ENCODE measurements around the gene CPEB4. TPM values are rescaled to one million over a fixed set of nuclear protein-coding genes. Genes with fewer than 3 reads are reported as not detected.

CPEB4 gene
- total and polyA plus RNA-seq, 5 donors from 2014 or later = 3.4 to 42.7 (median 4.7) TPM

DNA sequence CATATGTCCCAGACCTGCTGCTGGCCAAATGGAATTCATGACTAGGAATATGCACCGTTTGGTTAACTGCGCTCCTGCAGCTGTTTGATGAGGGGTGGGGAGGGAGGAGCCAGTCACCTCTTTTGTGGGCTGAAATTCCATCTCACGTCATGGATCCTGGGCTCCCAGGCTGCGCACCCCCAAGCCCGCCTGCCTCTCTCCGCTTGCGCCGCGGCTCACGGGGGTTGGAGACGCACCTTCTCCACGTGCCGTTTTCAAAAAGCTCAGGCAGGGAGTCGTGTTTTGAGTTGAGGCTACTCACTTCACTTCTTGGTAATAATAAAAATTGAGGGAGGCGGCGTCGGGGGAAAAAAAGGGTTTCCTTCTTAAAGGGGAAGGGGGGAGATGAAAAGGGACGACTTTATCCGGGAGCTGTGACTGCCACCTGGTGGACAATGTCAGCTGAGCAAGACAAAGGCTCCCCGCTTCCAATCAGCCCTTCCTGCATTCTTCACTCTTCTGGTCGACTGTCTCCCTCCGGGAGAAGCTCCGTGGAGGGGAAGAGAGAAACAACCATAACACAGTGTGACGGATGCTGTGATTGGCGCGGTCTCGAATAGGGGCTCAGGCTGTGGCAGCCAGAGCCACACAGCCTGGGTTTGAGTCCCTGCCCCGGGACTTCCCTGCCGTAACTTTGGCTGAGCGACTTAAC is 84.9 kb downstream of the CPEB4 start:
- peak; percentile 73 to 74 for ATAC-seq (ENCODE audit: low read depth in 2 of 2)
- peak overlapping the region in 2 of 3 donors; percentile 4 to 35 for H3K27ac Mint-ChIP-seq
- peak; percentile 65 to 74 (median 74) for DNase-seq

DNA sequence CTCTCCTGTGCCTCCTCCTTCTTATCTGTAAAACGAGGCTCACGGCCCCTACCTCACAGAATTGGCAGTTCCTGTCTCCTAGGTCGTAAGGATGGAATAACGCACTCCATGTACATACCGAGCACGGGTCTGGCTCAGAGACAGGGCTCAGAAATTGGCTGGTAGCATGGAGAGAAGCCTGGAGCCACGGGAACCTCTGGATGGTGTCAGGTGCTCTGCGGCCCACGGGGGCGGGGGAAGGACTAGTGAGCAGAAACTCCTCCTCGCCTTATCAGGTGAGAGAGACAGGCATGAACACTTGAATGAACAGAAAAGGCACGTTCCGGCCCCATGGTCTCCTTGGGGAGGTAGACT is 85.4 kb downstream of the CPEB4 start:
- Mint-ChIP-seq H3K9me3 (peaks cover 0 to 1% (median 0%) of the 10 kb centered on the region in 7 donors), H3K27me3 (peaks cover 13% of the 10 kb centered on the region), H3K4me3 (peak overlapping the region in 3 of 4 donors; percentile 14 to 86 (median 77)), H3K4me1 (peaks cover 0 to 10% (median 4%) of the 10 kb centered on the region in 4 donors), H3K36me3 (no peaks in the 10 kb centered on the region), H3K27ac (peak overlapping the region in 1 of 3 donors; percentile 4)
- no peaks in the 10 kb centered on the region for H3K27me3 ChIP-seq (ENCODE audit: control insufficient read depth, insufficient read depth, low read length)
- ATAC-seq (ENCODE audit: low read depth in 2 of 2) = peak in 1 of 2 donors; percentile 10
- no peaks in the 10 kb centered on the region for H3K36me3 ChIP-seq (ENCODE audit: control insufficient read depth, insufficient read depth, low read length)
- DNase-seq = no peak
- H3K27ac ChIP-seq (ENCODE audit: insufficient read depth, low read length, poor library complexity, severe bottlenecking) = no peak overlapping the region
- H3K4me1 ChIP-seq (ENCODE audit: control insufficient read depth, insufficient read depth, low read length, poor library complexity, severe bottlenecking) = peaks cover 13% of the 10 kb centered on the region
- no peaks in the 10 kb centered on the region for H3K9me3 ChIP-seq (ENCODE audit: control insufficient read depth in 2 of 2, low read length in 2 of 2)
- H3K4me3 ChIP-seq (ENCODE audit: low read depth, low read length) = peak overlapping the region; percentile 39

More for the DNA sequence above, 84.9 kb downstream of the CPEB4 start:
- Histone ChIP-seq H3K27me3 (ENCODE audit: control insufficient read depth, insufficient read depth, low read length) (no peaks in the 10 kb centered on the region), H3K4me1 (ENCODE audit: control insufficient read depth, insufficient read depth, low read length, poor library complexity, severe bottlenecking) (peaks cover 13% of the 10 kb centered on the region), H3K9me3 (ENCODE audit: control insufficient read depth in 2 of 2, low read length in 2 of 2) (no peaks in the 10 kb centered on the region), H3K4me3 (ENCODE audit: low read depth, low read length) (peak overlapping the region; percentile 39), H3K36me3 (ENCODE audit: control insufficient read depth, insufficient read depth, low read length) (no peaks in the 10 kb centered on the region), H3K27ac (ENCODE audit: insufficient read depth, low read length, poor library complexity, severe bottlenecking) (no peak overlapping the region)
- Mint-ChIP-seq H3K9me3 (peaks cover 0 to 1% (median 0%) of the 10 kb centered on the region in 7 donors), H3K36me3 (no peaks in the 10 kb centered on the region), H3K4me1 (peaks cover 0 to 10% (median 4%) of the 10 kb centered on the region in 4 donors), H3K27me3 (peaks cover 9% of the 10 kb centered on the region), H3K4me3 (peak overlapping the region; percentile 14 to 86 (median 74))

DNA sequence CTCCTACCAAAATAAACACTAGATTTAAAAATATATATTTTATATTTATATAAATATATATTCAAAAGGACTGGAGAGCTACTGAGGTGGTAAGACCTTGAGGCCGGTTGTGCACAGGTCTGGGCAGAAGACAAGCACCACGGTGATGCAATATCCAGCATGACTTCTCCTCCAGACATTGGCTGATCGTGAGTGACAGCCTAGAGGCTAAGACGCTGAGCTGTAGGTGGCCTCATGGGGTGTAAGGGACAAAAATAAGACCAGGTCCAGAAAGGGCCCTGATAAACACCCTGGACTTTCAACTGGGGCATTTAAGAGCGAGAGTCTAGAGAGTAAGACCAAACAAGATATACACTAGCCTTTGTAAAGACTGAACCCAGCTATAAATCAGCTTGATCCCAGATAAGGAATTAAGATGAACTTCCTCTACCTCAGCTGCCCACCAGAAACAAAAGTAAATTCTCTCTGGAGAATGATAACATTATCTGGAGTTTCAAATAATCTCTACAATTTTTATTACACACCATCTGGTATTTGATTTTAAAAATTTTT is 86.6 kb downstream of the CPEB4 start:
- no peak for DNase-seq
- H3K27ac Mint-ChIP-seq = no peak overlapping the region
- H3K4me3 Mint-ChIP-seq = no peak overlapping the region
- Histone ChIP-seq H3K4me1 (ENCODE audit: control insufficient read depth, insufficient read depth, low read length, poor library complexity, severe bottlenecking) (peaks cover 13% of the 10 kb centered on the region), H3K4me3 (ENCODE audit: low read depth, low read length) (no peak overlapping the region), H3K36me3 (ENCODE audit: control insufficient read depth, insufficient read depth, low read length) (no peaks in the 10 kb centered on the region), H3K9me3 (ENCODE audit: control insufficient read depth in 2 of 2, low read length in 2 of 2) (no peaks in the 10 kb centered on the region), H3K27ac (ENCODE audit: insufficient read depth, low read length, poor library complexity, severe bottlenecking) (no peak overlapping the region), H3K27me3 (ENCODE audit: control insufficient read depth, insufficient read depth, low read length) (peaks cover 2% of the 10 kb centered on the region)
- H3K36me3 Mint-ChIP-seq = no peaks in the 10 kb centered on the region
- H3K9me3 Mint-ChIP-seq = peaks cover 0 to 1% (median 0%) of the 10 kb centered on the region in 7 donors
- peaks cover 0 to 10% (median 4%) of the 10 kb centered on the region in 4 donors for H3K4me1 Mint-ChIP-seq
- ATAC-seq (ENCODE audit: low read depth in 2 of 2) = no peak
- peaks cover 23% of the 10 kb centered on the region for H3K27me3 Mint-ChIP-seq

DNA sequence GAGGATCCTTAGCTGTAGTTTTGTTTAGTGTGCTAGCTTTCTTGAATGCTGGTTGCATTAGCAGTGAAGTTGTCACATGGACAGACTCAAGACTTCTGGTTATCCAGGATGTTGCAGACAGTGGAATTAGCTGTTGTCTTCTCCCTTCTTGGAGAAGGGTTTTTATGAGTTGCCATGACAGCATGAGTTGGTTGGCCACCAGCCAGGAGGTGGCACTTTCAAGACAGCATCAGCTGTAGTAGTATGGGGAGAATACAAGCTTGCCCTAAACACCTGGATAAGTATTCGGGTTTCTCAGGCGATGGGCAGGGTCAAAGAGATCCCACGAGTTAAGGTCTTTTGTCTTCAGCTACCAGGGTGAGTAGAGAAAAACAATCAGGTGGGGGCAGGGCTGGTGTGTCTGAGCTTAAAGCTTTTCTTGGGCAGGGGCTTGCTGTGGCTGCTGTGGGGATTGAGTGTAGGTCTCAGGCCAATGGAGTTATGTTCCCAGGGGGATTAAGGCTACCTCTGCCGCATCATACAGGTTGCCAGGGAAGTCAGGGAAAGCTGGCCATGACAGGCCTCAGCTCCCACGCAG is 93.1 kb downstream of the CPEB4 start:
- Mint-ChIP-seq H3K36me3 (no peaks in the 10 kb centered on the region), H3K27me3 (peaks cover 31% of the 10 kb centered on the region), H3K4me3 (no peak overlapping the region), H3K4me1 (no peaks in the 10 kb centered on the region), H3K27ac (no peak overlapping the region), H3K9me3 (peaks cover 0 to 4% (median 2%) of the 10 kb centered on the region in 7 donors)
- Histone ChIP-seq H3K36me3 (ENCODE audit: control insufficient read depth, insufficient read depth, low read length) (no peaks in the 10 kb centered on the region), H3K27ac (ENCODE audit: insufficient read depth, low read length, poor library complexity, severe bottlenecking) (no peak overlapping the region), H3K27me3 (ENCODE audit: control insufficient read depth, insufficient read depth, low read length) (peaks cover 15% of the 10 kb centered on the region), H3K9me3 (ENCODE audit: control insufficient read depth in 2 of 2, low read length in 2 of 2) (no peaks in the 10 kb centered on the region), H3K4me3 (ENCODE audit: low read depth, low read length) (no peak overlapping the region), H3K4me1 (ENCODE audit: control insufficient read depth, insufficient read depth, low read length, poor library complexity, severe bottlenecking) (no peaks in the 10 kb centered on the region)
- ATAC-seq (ENCODE audit: low read depth in 2 of 2) (no peak), DNase-seq (no peak)

DNA sequence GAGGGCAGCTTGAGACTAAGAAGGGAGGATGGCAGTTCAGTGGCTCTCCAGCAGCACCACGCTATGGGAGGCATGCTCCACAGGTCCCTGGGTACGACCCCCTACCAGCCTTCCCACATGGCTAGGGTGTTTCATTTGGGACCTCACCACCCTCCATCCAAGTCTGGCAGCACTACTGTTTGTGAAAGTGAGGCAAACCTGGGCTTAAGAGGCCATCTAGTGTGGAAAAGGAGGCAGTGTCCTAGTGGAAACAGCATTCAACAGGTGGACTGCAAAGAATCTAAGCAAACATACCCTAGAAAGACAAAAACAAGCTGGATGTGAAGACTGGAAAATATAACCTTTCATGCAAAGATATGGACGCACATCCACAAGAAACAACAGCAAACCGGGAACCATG is 96.1 kb downstream of the CPEB4 start:
- Mint-ChIP-seq H3K4me1 (no peaks in the 10 kb centered on the region), H3K4me3 (no peak overlapping the region), H3K27me3 (peaks cover 24% of the 10 kb centered on the region), H3K27ac (no peak overlapping the region), H3K36me3 (no peaks in the 10 kb centered on the region), H3K9me3 (peaks cover 0 to 4% (median 2%) of the 10 kb centered on the region in 7 donors)
- Histone ChIP-seq H3K27me3 (ENCODE audit: control insufficient read depth, insufficient read depth, low read length) (peaks cover 13% of the 10 kb centered on the region), H3K27ac (ENCODE audit: insufficient read depth, low read length, poor library complexity, severe bottlenecking) (no peak overlapping the region), H3K4me3 (ENCODE audit: low read depth, low read length) (no peak overlapping the region), H3K4me1 (ENCODE audit: control insufficient read depth, insufficient read depth, low read length, poor library complexity, severe bottlenecking) (no peaks in the 10 kb centered on the region), H3K9me3 (ENCODE audit: control insufficient read depth in 2 of 2, low read length in 2 of 2) (no peaks in the 10 kb centered on the region), H3K36me3 (ENCODE audit: control insufficient read depth, insufficient read depth, low read length) (no peaks in the 10 kb centered on the region)
- ATAC-seq (ENCODE audit: low read depth in 2 of 2) (no peak), DNase-seq (no peak)

DNA sequence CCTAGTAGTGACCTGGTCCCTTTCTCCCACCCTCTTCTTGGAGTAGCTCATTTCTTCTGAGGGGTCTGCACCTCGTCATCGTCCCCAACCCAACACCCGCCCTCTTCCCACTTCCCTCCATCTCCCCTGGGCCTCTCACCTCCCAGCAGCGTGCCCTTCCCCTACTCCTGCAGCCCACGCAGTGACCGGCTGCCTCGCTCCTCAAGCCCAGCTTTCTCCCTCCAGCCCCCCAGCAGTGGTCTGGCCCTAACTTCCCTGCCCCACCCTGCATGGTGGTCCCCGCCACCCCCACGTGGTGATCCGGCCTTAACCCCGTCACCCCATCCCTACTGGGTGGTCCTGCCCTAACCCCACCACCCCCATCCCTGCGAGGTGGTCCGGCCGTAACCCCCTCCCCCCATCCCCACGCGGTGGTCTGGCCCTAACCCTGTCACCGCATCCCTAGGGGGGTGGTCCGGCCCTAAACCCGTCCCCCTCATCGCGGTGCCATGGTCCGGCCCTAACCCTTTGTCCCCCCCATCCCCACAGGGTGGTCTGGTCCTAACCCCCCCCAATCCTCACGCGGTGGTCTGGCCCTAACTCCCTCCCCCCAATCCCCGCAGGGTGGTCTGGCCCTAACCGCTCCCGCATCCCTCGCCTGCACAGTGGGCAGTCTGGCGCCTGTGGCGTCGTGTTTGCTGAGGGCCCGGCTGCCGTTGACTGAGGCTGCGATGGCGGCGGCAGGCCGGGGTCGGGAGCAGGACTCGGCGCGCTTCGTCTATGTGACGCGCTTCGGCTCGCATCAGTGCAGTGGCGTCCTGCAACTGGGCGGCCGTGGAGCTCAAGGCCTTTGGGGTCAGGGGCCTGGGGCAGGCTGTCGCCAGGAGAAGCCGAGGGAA is 100.6 kb downstream of the CPEB4 start, which contains the start of gene C5orf47:
TSS of gene C5orf47 (plus strand) at position 617 of the 878 bp plus-strand sequence. CDS start at position 711, 94 bp downstream.
- H3K4me1 ChIP-seq (ENCODE audit: control insufficient read depth, insufficient read depth, low read length, poor library complexity, severe bottlenecking) = no peaks in the 10 kb centered on the region
- peaks cover 15% of the 10 kb centered on the region for H3K27me3 Mint-ChIP-seq
- ATAC-seq (ENCODE audit: low read depth in 2 of 2) (no peak), DNase-seq (no peak)
- no peaks in the 10 kb centered on the region for H3K9me3 Mint-ChIP-seq
- H3K4me1 Mint-ChIP-seq = no peaks in the 10 kb centered on the region
- H3K36me3 Mint-ChIP-seq = no peaks in the 10 kb centered on the region
- no peaks in the 10 kb centered on the region for H3K9me3 ChIP-seq (ENCODE audit: control insufficient read depth in 2 of 2, low read length in 2 of 2)
- no peak within 1 kb of the TSS for H3K4me3 ChIP-seq (ENCODE audit: low read depth, low read length)
- no peak within 1 kb of the TSS for H3K4me3 Mint-ChIP-seq
- no peak within 1 kb of the TSS for H3K27ac ChIP-seq (ENCODE audit: insufficient read depth, low read length, poor library complexity, severe bottlenecking)
- peaks cover 2% of the 10 kb centered on the region for H3K27me3 ChIP-seq (ENCODE audit: control insufficient read depth, insufficient read depth, low read length)
- H3K36me3 ChIP-seq (ENCODE audit: control insufficient read depth, insufficient read depth, low read length) = no peaks in the 10 kb centered on the region
- H3K27ac Mint-ChIP-seq = no peak within 1 kb of the TSS

DNA sequence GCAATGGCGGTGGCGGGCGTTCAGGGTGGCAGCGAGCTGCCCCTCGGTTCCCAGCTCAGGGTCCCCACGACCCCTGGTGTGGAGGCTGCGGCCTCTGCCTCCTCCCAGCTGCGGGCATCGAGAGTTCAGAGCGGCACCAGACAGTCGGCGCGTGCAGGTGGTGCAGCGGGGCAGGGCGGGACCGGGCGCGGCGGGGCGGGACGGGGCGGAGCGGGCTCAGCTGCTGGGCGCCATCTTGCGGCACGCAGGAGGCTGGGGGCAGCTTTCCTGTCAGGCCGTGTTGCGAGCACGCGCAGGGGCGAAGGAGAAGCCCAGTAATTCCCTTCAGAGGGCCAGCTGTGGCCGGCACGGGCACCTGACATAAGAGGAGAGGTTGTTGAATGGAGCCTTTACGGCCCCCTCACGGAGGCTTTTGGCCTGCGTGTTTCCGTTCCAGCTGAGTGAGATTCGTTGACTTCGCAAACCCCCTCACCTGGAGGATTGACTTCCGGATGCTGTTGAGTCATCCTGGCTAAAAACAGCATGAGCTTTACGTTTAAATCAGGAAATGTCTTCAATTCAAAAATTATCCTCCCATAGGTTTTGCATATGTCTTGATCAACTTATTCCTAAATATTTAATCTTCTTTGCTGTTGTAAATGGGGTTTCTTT is 101.4 kb downstream of the CPEB4 start:
- Histone ChIP-seq H3K9me3 (ENCODE audit: control insufficient read depth in 2 of 2, low read length in 2 of 2) (no peaks in the 10 kb centered on the region), H3K4me3 (ENCODE audit: low read depth, low read length) (no peak overlapping the region), H3K27ac (ENCODE audit: insufficient read depth, low read length, poor library complexity, severe bottlenecking) (no peak overlapping the region), H3K4me1 (ENCODE audit: control insufficient read depth, insufficient read depth, low read length, poor library complexity, severe bottlenecking) (no peaks in the 10 kb centered on the region), H3K36me3 (ENCODE audit: control insufficient read depth, insufficient read depth, low read length) (no peaks in the 10 kb centered on the region), H3K27me3 (ENCODE audit: control insufficient read depth, insufficient read depth, low read length) (peaks cover 2% of the 10 kb centered on the region)
- H3K36me3 Mint-ChIP-seq = no peaks in the 10 kb centered on the region
- H3K4me1 Mint-ChIP-seq = no peaks in the 10 kb centered on the region
- no peak for ATAC-seq (ENCODE audit: low read depth in 2 of 2)
- H3K27me3 Mint-ChIP-seq = peaks cover 15% of the 10 kb centered on the region
- no peak overlapping the region for H3K4me3 Mint-ChIP-seq
- no peak overlapping the region for H3K27ac Mint-ChIP-seq
- no peaks in the 10 kb centered on the region for H3K9me3 Mint-ChIP-seq
- no peak for DNase-seq
